Testis (tissue), 3 donors: ENCODE results near the gene PAX7. TPM values are rescaled to one million over a fixed set of nuclear protein-coding genes. Genes with fewer than 3 reads are reported as not detected.

ENCODE experiments used
- DNase-seq: peaks from one replicate; pipeline ENCODE4 v3.0.0-alpha.2; 2019
- H3K27ac ChIP-seq, 2 donors: fragments of 200-600 bp; sonication (generic); one replicate each; pipeline ENCODE4 v1.5.1; 2019
- H3K27me3 ChIP-seq: fragments of 200-600 bp; sonication (generic); one replicate; pipeline ENCODE4 v1.5.1; 2019
- H3K36me3 ChIP-seq: fragments of 200-600 bp; sonication (generic); one replicate; pipeline ENCODE4 v1.5.1; 2017; ENCODE audit warnings: low read depth; ENCODE audit errors: missing control alignments
- H3K4me1 ChIP-seq: fragments of 200-600 bp; sonication (generic); one replicate; pipeline ENCODE4 v1.5.1; 2019
- H3K4me3 ChIP-seq, 2 donors: fragments of 200-600 bp; sonication (generic); one replicate each; pipeline ENCODE4 v1.5.1; 2017 to 2019
- H3K9me3 ChIP-seq: fragments of 200-600 bp; sonication (generic); one replicate; pipeline ENCODE4 v1.5.1; 2017
- POLR2A ChIP-seq: fragments of 450-650 bp; IDR thresholded peaks from one replicate; pipeline ENCODE4 v1.6.1; 2017; ENCODE audit warnings: antibody characterized with exemption, mild to moderate bottlenecking, moderate library complexity
- WGBS, 2 donors: methylation state at CpG; one replicate each; pipeline ENCODE4 v1.1.5; 2018; 5-methylcytosine and 5-hydroxymethylcytosine counted together
- intact Hi-C: fragments of 100-400 bp; cut with DNase I; formaldehyde crosslinking; loops from one replicate; pipeline ENCODE4 v1.15.1; 2023; ENCODE audit warnings: low total_unique reads
- polyA plus RNA-seq: library from polyadenylated mRNA; stranded (reverse); fragments of 350-450 nt; fragmentation: Illumina TruSeq; extraction: RNeasy Lipid Tissue Mini Kit (QIAGEN cat#74804); gene quantifications from one replicate; pipeline ENCODE4 v1.2.3, GENCODE V29; 2014; ENCODE audit warnings: low read depth, low replicate concordance; ENCODE audit not compliant: insufficient read depth
- total RNA-seq, 2 donors: library from RNA; depleted of rRNA; stranded (reverse); fragments of >200 nt; gene quantifications; one replicate each; pipeline ENCODE4 v1.2.3, GENCODE V29; 2016
- TF ChIP-seq, protein P1 (sequence below), 3 experiments: fragments of 450-650 bp in 2 of 3; fragments of 200-600 bp in 1 of 3; sonication (generic) in 1 of 3; IDR thresholded peaks; one replicate each; pipeline ENCODE4 v1.5.1; 2016 to 2019; ENCODE audit warnings: antibody characterized with exemption in 3 of 3, mild to moderate bottlenecking in 2 of 3, moderate library complexity in 1 of 3

The PAX7 gene
- total and polyA plus RNA-seq, 3 donors from 2014 or later = 0.16 to 0.37 (median 0.18) TPM

DNA sequence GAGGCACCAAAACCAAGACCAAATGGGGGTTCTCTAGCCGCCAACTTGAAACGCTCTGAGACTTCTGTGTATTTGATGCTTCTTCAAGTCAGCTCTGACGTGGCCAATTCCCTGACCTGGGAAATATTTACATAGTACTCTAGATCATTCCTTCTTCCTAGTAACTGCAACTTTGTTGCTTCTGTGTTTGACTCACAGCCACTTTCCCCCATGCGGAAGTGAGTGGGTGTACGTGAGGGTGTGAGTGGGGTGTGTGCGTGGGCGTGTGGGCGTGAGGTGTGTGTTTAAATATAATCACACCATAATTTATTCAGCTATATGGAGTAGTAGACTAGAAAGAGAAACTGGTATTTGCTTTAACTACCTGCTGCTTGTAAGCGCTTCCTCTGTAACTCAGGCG, 117.8 kb downstream of the PAX7 start:
- TF ChIP-seq POLR2A = no peak
- TF ChIP-seq, protein P1, sequence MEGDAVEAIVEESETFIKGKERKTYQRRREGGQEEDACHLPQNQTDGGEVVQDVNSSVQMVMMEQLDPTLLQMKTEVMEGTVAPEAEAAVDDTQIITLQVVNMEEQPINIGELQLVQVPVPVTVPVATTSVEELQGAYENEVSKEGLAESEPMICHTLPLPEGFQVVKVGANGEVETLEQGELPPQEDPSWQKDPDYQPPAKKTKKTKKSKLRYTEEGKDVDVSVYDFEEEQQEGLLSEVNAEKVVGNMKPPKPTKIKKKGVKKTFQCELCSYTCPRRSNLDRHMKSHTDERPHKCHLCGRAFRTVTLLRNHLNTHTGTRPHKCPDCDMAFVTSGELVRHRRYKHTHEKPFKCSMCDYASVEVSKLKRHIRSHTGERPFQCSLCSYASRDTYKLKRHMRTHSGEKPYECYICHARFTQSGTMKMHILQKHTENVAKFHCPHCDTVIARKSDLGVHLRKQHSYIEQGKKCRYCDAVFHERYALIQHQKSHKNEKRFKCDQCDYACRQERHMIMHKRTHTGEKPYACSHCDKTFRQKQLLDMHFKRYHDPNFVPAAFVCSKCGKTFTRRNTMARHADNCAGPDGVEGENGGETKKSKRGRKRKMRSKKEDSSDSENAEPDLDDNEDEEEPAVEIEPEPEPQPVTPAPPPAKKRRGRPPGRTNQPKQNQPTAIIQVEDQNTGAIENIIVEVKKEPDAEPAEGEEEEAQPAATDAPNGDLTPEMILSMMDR (IDR thresholded peaks at IDR 0.05) = no peak
- intact Hi-C loops = no loop called here
- Histone ChIP-seq H3K27me3 (no peaks in the 10 kb centered on the region), H3K27ac (no peak overlapping the region), H3K4me3 (no peak overlapping the region), H3K9me3 (no peaks in the 10 kb centered on the region), H3K4me1 (no peaks in the 10 kb centered on the region), H3K36me3 (no peaks in the 10 kb centered on the region)
- 51 to 55% methylated on average over 10 of the region's 10 CpGs for WGBS, 2 donors
- peak; percentile 64 for DNase-seq

DNA sequence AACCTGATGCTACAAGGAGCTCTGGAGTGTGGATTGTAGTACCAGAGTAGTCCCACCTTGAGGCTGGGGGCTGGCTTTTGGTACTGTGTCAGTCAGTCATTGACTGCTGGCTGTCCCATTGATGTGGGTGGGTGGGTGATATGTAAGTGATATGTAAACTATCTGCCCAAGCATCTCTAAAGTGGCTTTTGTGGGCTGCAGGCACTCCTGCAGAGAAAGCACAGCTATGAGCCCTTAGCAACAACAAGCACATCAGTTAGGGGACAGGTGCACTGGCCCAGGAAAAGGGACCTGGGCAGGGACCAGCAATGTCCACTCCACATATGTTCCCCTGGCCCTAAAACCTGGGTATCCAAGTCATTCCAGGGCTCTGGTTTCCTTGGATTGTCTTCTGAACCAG, 118.9 kb downstream of the PAX7 start:
- intact Hi-C loops = no loop called here
- no peak for TF ChIP-seq POLR2A
- TF ChIP-seq, protein P1 (IDR thresholded peaks at IDR 0.05) = no peak
- no peak for DNase-seq
- Histone ChIP-seq H3K36me3 (no peaks in the 10 kb centered on the region), H3K4me3 (no peak overlapping the region), H3K4me1 (no peaks in the 10 kb centered on the region), H3K27ac (no peak overlapping the region), H3K9me3 (no peaks in the 10 kb centered on the region), H3K27me3 (no peaks in the 10 kb centered on the region)

DNA sequence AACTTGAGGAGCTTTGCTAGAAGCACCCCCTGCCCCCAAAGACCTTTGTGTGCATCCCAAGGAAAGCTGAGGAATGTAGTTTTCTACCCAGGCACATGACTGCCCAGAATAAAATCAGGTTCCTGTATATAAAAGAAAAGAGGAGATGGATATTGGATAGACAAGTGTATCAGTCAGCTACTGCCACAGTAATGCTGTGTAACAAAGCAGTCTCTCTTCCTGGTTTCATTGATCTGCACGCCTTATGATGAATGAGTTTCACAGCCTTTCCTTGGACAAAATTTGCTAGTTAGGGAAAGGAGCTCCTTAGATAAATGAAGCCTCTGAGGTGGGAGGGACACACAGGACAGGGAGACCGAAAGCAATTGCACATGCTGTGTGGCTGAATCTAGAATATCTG, 120.0 kb downstream of the PAX7 start:
- TF ChIP-seq POLR2A = no peak
- TF ChIP-seq, protein P1 (IDR thresholded peaks at IDR 0.05) = no peak
- Histone ChIP-seq H3K4me3 (no peak overlapping the region), H3K27ac (no peak overlapping the region), H3K9me3 (no peaks in the 10 kb centered on the region), H3K4me1 (no peaks in the 10 kb centered on the region), H3K27me3 (no peaks in the 10 kb centered on the region), H3K36me3 (no peaks in the 10 kb centered on the region)
- intact Hi-C loops = no loop called here
- 86 to 93% methylated on average over 2 of the region's 2 CpGs for WGBS, 2 donors
- no peak for DNase-seq

DNA sequence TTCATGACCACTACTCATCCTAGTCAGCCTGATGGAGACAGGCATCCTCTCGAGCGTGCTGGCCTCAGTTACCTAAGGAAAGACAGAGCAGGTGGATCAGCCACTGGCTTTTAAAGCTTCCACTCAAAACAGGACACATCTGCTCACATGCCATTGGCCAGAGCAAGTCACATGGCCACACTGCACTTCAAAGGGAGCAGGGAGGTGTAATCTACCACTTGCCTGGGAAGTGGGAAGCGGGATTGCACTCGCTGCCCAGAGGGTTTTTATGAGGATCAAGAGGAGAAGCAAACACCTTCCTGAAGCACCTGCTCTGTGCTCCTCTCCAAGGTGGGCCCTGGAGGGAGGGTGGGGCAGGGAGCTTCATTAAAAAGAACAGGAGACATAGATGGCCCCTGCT, 120.8 kb downstream of the PAX7 start:
- intact Hi-C loops = no loop called here
- no peaks in the 10 kb centered on the region for H3K27me3 ChIP-seq
- H3K4me3 ChIP-seq = no peak overlapping the region
- DNase-seq = no peak
- WGBS, 2 donors = 51 to 64% methylated on average over 4 of the region's 4 CpGs
- no peak overlapping the region for H3K27ac ChIP-seq
- H3K9me3 ChIP-seq = no peaks in the 10 kb centered on the region
- TF ChIP-seq POLR2A = no peak
- TF ChIP-seq, protein P1 (IDR thresholded peaks at IDR 0.05) = no peak
- no peaks in the 10 kb centered on the region for H3K36me3 ChIP-seq
- H3K4me1 ChIP-seq = no peaks in the 10 kb centered on the region

DNA sequence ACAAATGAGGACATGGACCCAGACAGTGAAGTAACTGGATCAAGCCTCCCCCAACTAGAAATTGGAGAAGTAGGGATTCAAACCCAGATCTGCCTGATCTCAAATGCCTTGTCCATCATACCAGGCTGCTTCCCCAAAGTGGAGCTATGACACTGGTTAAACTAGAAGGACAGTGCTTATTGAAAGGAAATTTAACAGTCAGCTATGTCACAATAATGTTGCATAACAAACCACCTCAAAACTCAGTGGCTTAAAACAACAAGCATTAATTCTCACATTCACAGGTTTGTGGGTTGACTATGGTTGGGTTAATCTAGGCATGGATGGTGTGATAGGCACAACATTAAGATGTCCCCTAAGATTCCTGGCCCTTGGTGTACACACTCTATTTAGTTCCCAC, 121.8 kb downstream of the PAX7 start:
- H3K36me3 ChIP-seq = no peaks in the 10 kb centered on the region
- H3K27me3 ChIP-seq = no peaks in the 10 kb centered on the region
- intact Hi-C loops = no loop called here
- no peak overlapping the region for H3K27ac ChIP-seq
- TF ChIP-seq, protein P1 (IDR thresholded peaks at IDR 0.05) = no peak
- TF ChIP-seq POLR2A = no peak
- no peaks in the 10 kb centered on the region for H3K9me3 ChIP-seq
- H3K4me1 ChIP-seq = no peaks in the 10 kb centered on the region
- DNase-seq = no peak
- H3K4me3 ChIP-seq = no peak overlapping the region
